ENCODE data around the gene KCNJ6.

Gene KCNJ6

GRCh38 chr21:37594472-37594951 lies 321.7 kb downstream of the KCNJ6 start:
- no peaks in the 10 kb centered on the region for H3F3A ChIP-seq (ENCODE audit: insufficient read depth, low read length)
- H3K9me2 ChIP-seq (ENCODE audit: low read depth, low read length), result no peaks in the 10 kb centered on the region
- H4K20me1 ChIP-seq (ENCODE audit: insufficient read depth, low read length), result no peaks in the 10 kb centered on the region
- H3K79me2 ChIP-seq (ENCODE audit: insufficient read depth, low read length), result no peaks in the 10 kb centered on the region
- TF ChIP-seq EZH2 (IDR thresholded peaks at IDR 0.05; ENCODE audit: borderline replicate concordance, low read length), result no peak
- TF ChIP-seq CTCF (IDR thresholded peaks at IDR 0.05; ENCODE audit: low read length), result no peak
- no peak overlapping the region for H2AFZ ChIP-seq (ENCODE audit: low read length)
- no peaks in the 10 kb centered on the region for H3K9me3 ChIP-seq (ENCODE audit: low read length)
- H3K36me3 ChIP-seq (ENCODE audit: insufficient read depth, low read length), result no peaks in the 10 kb centered on the region
- no peak overlapping the region for H3K4me3 ChIP-seq (ENCODE audit: low read depth, low read length, poor library complexity, severe bottlenecking)
- no peak overlapping the region for H3K4me2 ChIP-seq (ENCODE audit: low read length)
- H3K27me3 ChIP-seq (ENCODE audit: insufficient read depth, low read length), result peaks cover 5% of the 10 kb centered on the region; the same call in 1 of the 2 replicates
- no peak overlapping the region for H3K27ac ChIP-seq (ENCODE audit: low read depth, low read length, poor library complexity, severe bottlenecking)
- no peaks in the 10 kb centered on the region for H3K4me1 ChIP-seq (ENCODE audit: insufficient read depth, low read length, severe bottlenecking)
- no peak overlapping the region for H3K9ac ChIP-seq (ENCODE audit: low read length)

- H3K36me3 ChIP-seq (ENCODE audit: insufficient read depth, low read length), result no peaks in the 10 kb centered on the region
- no peaks in the 10 kb centered on the region for H3F3A ChIP-seq (ENCODE audit: insufficient read depth, low read length)
- no peak overlapping the region for H3K9ac ChIP-seq (ENCODE audit: low read length)
- H3K9me2 ChIP-seq (ENCODE audit: low read depth, low read length), result no peaks in the 10 kb centered on the region
- H3K27me3 ChIP-seq (ENCODE audit: insufficient read depth, low read length), result peaks cover 5% of the 10 kb centered on the region; the same call in 1 of the 2 replicates
- H3K27ac ChIP-seq (ENCODE audit: low read depth, low read length, poor library complexity, severe bottlenecking), result no peak overlapping the region
- no peaks in the 10 kb centered on the region for H3K4me1 ChIP-seq (ENCODE audit: insufficient read depth, low read length, severe bottlenecking)
- TF ChIP-seq EZH2 (IDR thresholded peaks at IDR 0.05; ENCODE audit: borderline replicate concordance, low read length) (no peak), CTCF (IDR thresholded peaks at IDR 0.05; ENCODE audit: low read length) (no peak)
- H3K9me3 ChIP-seq (ENCODE audit: low read length), result no peaks in the 10 kb centered on the region
- no peaks in the 10 kb centered on the region for H4K20me1 ChIP-seq (ENCODE audit: insufficient read depth, low read length)
- no peak overlapping the region for H3K4me3 ChIP-seq (ENCODE audit: low read depth, low read length, poor library complexity, severe bottlenecking)
- H2AFZ ChIP-seq (ENCODE audit: low read length), result no peak overlapping the region
- H3K4me2 ChIP-seq (ENCODE audit: low read length), result no peak overlapping the region
- H3K79me2 ChIP-seq (ENCODE audit: insufficient read depth, low read length), result no peaks in the 10 kb centered on the region
Measured at GRCh38 chr21:37593740-37594471, 322.4 kb downstream of the KCNJ6 start.

- TF ChIP-seq CTCF (IDR thresholded peaks at IDR 0.05; ENCODE audit: low read length) (no peak), EZH2 (IDR thresholded peaks at IDR 0.05; ENCODE audit: borderline replicate concordance, low read length) (no peak)
- no peak overlapping the region for H3K4me3 ChIP-seq (ENCODE audit: low read depth, low read length, poor library complexity, severe bottlenecking)
- no peak overlapping the region for H3K4me2 ChIP-seq (ENCODE audit: low read length)
Measured at GRCh38 chr21:37593015-37593414, 323.2 kb downstream of the KCNJ6 start.

More at GRCh38 chr21:37593015-37593414, 323.2 kb downstream of the KCNJ6 start:
- no peaks in the 10 kb centered on the region for H3K79me2 ChIP-seq (ENCODE audit: insufficient read depth, low read length)
- H3K9me3 ChIP-seq (ENCODE audit: low read length), result no peaks in the 10 kb centered on the region
- no peaks in the 10 kb centered on the region for H3K9me2 ChIP-seq (ENCODE audit: low read depth, low read length)
- no peak overlapping the region for H2AFZ ChIP-seq (ENCODE audit: low read length)
- no peak overlapping the region for H3K27ac ChIP-seq (ENCODE audit: low read depth, low read length, poor library complexity, severe bottlenecking)
- H3F3A ChIP-seq (ENCODE audit: insufficient read depth, low read length), result no peaks in the 10 kb centered on the region
- peaks cover 5% of the 10 kb centered on the region; the same call in 1 of the 2 replicates for H3K27me3 ChIP-seq (ENCODE audit: insufficient read depth, low read length)
- no peaks in the 10 kb centered on the region for H3K36me3 ChIP-seq (ENCODE audit: insufficient read depth, low read length)
- no peak overlapping the region for H3K9ac ChIP-seq (ENCODE audit: low read length)
- no peaks in the 10 kb centered on the region for H3K4me1 ChIP-seq (ENCODE audit: insufficient read depth, low read length, severe bottlenecking)
- H4K20me1 ChIP-seq (ENCODE audit: insufficient read depth, low read length), result no peaks in the 10 kb centered on the region
